HEK293 (cell line): ENCODE measurements around the gene ABLIM3.

Source experiments
- CTCF ChIA-PET: fragments of 350-600 bp; formaldehyde crosslinking; extraction: SDS; loops from one replicate; lab custom pipeline; 2021; ENCODE audit warnings: antibody characterized with exemption; lab: Yijun Ruan, JAX
- POLR2A ChIA-PET: fragments of 300-600 bp; formaldehyde crosslinking; extraction: SDS; loops from one replicate; lab custom pipeline; 2020; ENCODE audit warnings: antibody characterized with exemption, inconsistent platforms; lab: Yijun Ruan, JAX
- H3K27ac ChIP-seq: fragments of 200-500 bp; sonication (Bioruptor generic); 2 replicates; pipeline ENCODE4 v1.5.1; 2014; ENCODE audit warnings: low read depth, low read length, control low read depth, inconsistent platforms; ENCODE audit errors: extremely low read depth
- H3K36me3 ChIP-seq, 2 experiments: fragments of 200-500 bp in 1 of 2; sonication (Bioruptor generic) in 1 of 2; 1 replicate in 1 of 2; 2 replicates in 1 of 2; pipeline ENCODE4 v1.5.1; 2014 to 2017; ENCODE audit warnings: inconsistent platforms in 2 of 2, low read length in 2 of 2; ENCODE audit not compliant: control insufficient read depth in 2 of 2, insufficient read depth in 1 of 2
- H3K4me1 ChIP-seq: fragments of 200-500 bp; sonication (Bioruptor generic); 2 replicates; pipeline ENCODE4 v1.5.1; 2014; ENCODE audit warnings: mild to moderate bottlenecking, low read length, inconsistent platforms; ENCODE audit not compliant: control insufficient read depth, insufficient read depth
- H3K4me3 ChIP-seq: 2 replicates; pipeline ENCODE4 v1.5.1; 2011; ENCODE audit warnings: low read depth, mild to moderate bottlenecking, control low read depth, low read length, moderate library complexity
- H3K9me3 ChIP-seq: fragments of 200-500 bp; sonication (Bioruptor generic); 2 replicates; pipeline ENCODE4 v1.5.1; 2014; ENCODE audit warnings: low read depth, low read length, inconsistent platforms; ENCODE audit not compliant: control insufficient read depth, insufficient read depth
- EGR2 ChIP-seq: fragments of 450-650 bp; formaldehyde crosslinking; IDR thresholded peaks from 2 replicates; pipeline ENCODE4 v1.5.1; 2016; ENCODE audit warnings: low read depth, missing biosample characterization, missing genetic modification characterization
- GLI4 ChIP-seq: fragments of 450-650 bp; formaldehyde crosslinking; IDR thresholded peaks from 2 replicates; pipeline ENCODE4 v1.5.1; 2016; ENCODE audit warnings: missing biosample characterization, missing genetic modification characterization
- KLF1 ChIP-seq: fragments of 450-650 bp; formaldehyde crosslinking; IDR thresholded peaks from 2 replicates; pipeline ENCODE4 v1.5.1; 2016; ENCODE audit warnings: missing biosample characterization, missing genetic modification characterization
- KLF7 ChIP-seq: fragments of 450-650 bp; formaldehyde crosslinking; IDR thresholded peaks from 2 replicates; pipeline ENCODE4 v1.5.1; 2016; ENCODE audit warnings: missing biosample characterization, missing genetic modification characterization, borderline replicate concordance
- OSR2 ChIP-seq: fragments of 450-650 bp; formaldehyde crosslinking; IDR thresholded peaks from 2 replicates; pipeline ENCODE4 v1.5.1; 2016; ENCODE audit warnings: missing biosample characterization, missing genetic modification characterization
- ZBTB17 ChIP-seq: fragments of 450-650 bp; formaldehyde crosslinking; IDR thresholded peaks from 2 replicates; pipeline ENCODE4 v1.5.1; 2016; ENCODE audit warnings: missing biosample characterization, missing genetic modification characterization
- ZBTB8A ChIP-seq: fragments of 450-650 bp; formaldehyde crosslinking; IDR thresholded peaks from 2 replicates; pipeline ENCODE4 v1.5.1; 2016; ENCODE audit warnings: missing biosample characterization, missing genetic modification characterization
- ZFHX2 ChIP-seq: fragments of 450-650 bp; formaldehyde crosslinking; conservative IDR thresholded peaks from 2 replicates; pipeline ENCODE4 v1.5.1; 2016; ENCODE audit warnings: missing biosample characterization, missing genetic modification characterization
- ZNF10 ChIP-seq: fragments of 450-650 bp; formaldehyde crosslinking; IDR thresholded peaks from 2 replicates; pipeline ENCODE4 v1.5.1; 2017; ENCODE audit warnings: missing biosample characterization, missing genetic modification characterization
- ZNF175 ChIP-seq: fragments of 450-650 bp; formaldehyde crosslinking; IDR thresholded peaks from 2 replicates; pipeline ENCODE4 v1.5.1; 2016; ENCODE audit warnings: missing biosample characterization, missing genetic modification characterization
- ZNF239 ChIP-seq: fragments of 450-650 bp; formaldehyde crosslinking; IDR thresholded peaks from 2 replicates; pipeline ENCODE4 v1.5.1; 2016; ENCODE audit warnings: missing biosample characterization, missing genetic modification characterization
- ZNF248 ChIP-seq: fragments of 450-650 bp; formaldehyde crosslinking; IDR thresholded peaks from 2 replicates; pipeline ENCODE4 v1.5.1; 2017; ENCODE audit warnings: missing biosample characterization, missing genetic modification characterization
- ZNF366 ChIP-seq: fragments of 450-650 bp; formaldehyde crosslinking; conservative IDR thresholded peaks from 2 replicates; pipeline ENCODE4 v1.5.1; 2016; ENCODE audit warnings: missing biosample characterization, missing genetic modification characterization
- ZNF416 ChIP-seq: fragments of 450-650 bp; formaldehyde crosslinking; IDR thresholded peaks from 2 replicates; pipeline ENCODE4 v1.5.1; 2016; ENCODE audit warnings: missing biosample characterization, missing genetic modification characterization
- ZNF433 ChIP-seq: fragments of 450-650 bp; formaldehyde crosslinking; IDR thresholded peaks from 2 replicates; pipeline ENCODE4 v1.5.1; 2016; ENCODE audit warnings: missing biosample characterization, missing genetic modification characterization, low read depth
- ZNF561 ChIP-seq: fragments of 450-650 bp; IDR thresholded peaks from 2 replicates; pipeline ENCODE4 v1.5.1; 2018; ENCODE audit warnings: missing biosample characterization, missing genetic modification characterization, borderline replicate concordance
- ZNF596 ChIP-seq: fragments of 450-650 bp; IDR thresholded peaks from 2 replicates; pipeline ENCODE4 v1.5.0; 2018; ENCODE audit warnings: missing biosample characterization, mild to moderate bottlenecking, missing genetic modification characterization, moderate library complexity
- ZNF610 ChIP-seq: fragments of 450-650 bp; formaldehyde crosslinking; IDR thresholded peaks from 2 replicates; pipeline ENCODE4 v1.5.1; 2016; ENCODE audit warnings: missing biosample characterization, missing genetic modification characterization, borderline replicate concordance
- ZNF654 ChIP-seq: fragments of 450-650 bp; formaldehyde crosslinking; IDR thresholded peaks from 2 replicates; pipeline ENCODE4 v1.5.1; 2016; ENCODE audit warnings: low read depth, missing biosample characterization, missing genetic modification characterization
- ZNF660 ChIP-seq: fragments of 450-650 bp; IDR thresholded peaks from 2 replicates; pipeline ENCODE4 v1.5.1; 2018; ENCODE audit warnings: missing biosample characterization, mild to moderate bottlenecking, missing genetic modification characterization
- ZNF664 ChIP-seq: fragments of 450-650 bp; formaldehyde crosslinking; IDR thresholded peaks from 2 replicates; pipeline ENCODE4 v1.5.1; 2016; ENCODE audit warnings: missing biosample characterization, missing genetic modification characterization
- ZNF777 ChIP-seq: fragments of 450-650 bp; formaldehyde crosslinking; IDR thresholded peaks from 2 replicates; pipeline ENCODE4 v1.5.1; 2017; ENCODE audit warnings: missing biosample characterization, missing genetic modification characterization, borderline replicate concordance
- ZNF837 ChIP-seq: fragments of 450-650 bp; formaldehyde crosslinking; IDR thresholded peaks from 2 replicates; pipeline ENCODE4 v1.5.1; 2016; ENCODE audit warnings: missing biosample characterization, missing genetic modification characterization
- ZNF843 ChIP-seq: fragments of 450-650 bp; formaldehyde crosslinking; IDR thresholded peaks from 2 replicates; pipeline ENCODE4 v1.5.1; 2016; ENCODE audit warnings: missing biosample characterization, missing genetic modification characterization
- TF ChIP-seq, protein P1 (sequence below): fragments of 450-650 bp; formaldehyde crosslinking; IDR thresholded peaks from 2 replicates; pipeline ENCODE4 v1.5.1; 2016; ENCODE audit warnings: missing biosample characterization, missing genetic modification characterization
- TF ChIP-seq, protein P2 (sequence below): fragments of 450-650 bp; formaldehyde crosslinking; IDR thresholded peaks from 2 replicates; pipeline ENCODE4 v1.5.1; 2016; ENCODE audit warnings: missing biosample characterization, missing genetic modification characterization

The ABLIM3 gene

DNA sequence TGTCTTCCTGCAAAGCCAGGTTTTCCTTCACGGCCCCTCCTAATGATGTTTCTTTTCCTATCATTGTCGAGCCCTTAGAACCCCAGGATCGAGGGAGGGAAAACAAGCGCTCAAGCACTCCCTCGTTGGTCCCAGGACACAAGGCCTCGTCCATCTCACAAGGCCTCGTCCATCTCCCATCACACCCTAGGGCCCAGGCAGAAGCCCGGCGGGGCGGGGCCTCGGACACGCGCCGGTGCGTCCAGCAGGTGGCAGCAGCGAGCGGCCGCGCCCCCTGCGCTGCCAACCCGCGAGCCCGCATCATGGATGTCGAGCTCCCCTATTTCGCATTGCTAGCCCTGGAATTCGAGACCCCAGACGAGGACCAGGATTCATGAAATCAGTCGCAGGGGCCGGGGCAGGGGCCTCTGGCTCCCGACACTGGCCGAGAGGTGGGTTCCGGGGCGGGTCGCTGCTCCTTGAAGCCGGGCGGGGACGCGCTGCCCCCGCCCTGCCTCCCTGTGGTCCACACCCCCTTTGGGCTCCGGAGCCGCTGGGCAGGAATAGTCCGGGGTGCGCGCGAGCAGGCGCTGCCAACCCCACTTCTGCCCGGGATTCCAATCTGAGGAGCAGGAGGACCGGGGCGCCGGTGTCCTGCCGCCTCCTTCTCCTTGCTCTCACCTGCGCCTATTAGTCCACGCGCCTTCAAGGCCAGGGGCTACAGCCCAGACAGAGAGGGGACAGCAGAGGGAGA lies at the start of gene ABLIM3 (continued):
- TF ChIP-seq ZNF433 (tag by site-specific recombination) (no peak), ZNF561 (tag by site-specific recombination) (no peak), ZFHX2 (tag by site-specific recombination) (no peak), ZNF248 (tag by site-specific recombination) (no peak), ZNF660 (peak; percentile 68), KLF1 (tag by site-specific recombination) (peak; percentile 71), ZBTB8A (tag by site-specific recombination) (0 out of 2 replicates have a peak, but pooled peaks have one; percentile 29), ZNF664 (tag by site-specific recombination) (no peak), ZNF239 (tag by site-specific recombination) (no peak)
- TF ChIP-seq, protein P1, sequence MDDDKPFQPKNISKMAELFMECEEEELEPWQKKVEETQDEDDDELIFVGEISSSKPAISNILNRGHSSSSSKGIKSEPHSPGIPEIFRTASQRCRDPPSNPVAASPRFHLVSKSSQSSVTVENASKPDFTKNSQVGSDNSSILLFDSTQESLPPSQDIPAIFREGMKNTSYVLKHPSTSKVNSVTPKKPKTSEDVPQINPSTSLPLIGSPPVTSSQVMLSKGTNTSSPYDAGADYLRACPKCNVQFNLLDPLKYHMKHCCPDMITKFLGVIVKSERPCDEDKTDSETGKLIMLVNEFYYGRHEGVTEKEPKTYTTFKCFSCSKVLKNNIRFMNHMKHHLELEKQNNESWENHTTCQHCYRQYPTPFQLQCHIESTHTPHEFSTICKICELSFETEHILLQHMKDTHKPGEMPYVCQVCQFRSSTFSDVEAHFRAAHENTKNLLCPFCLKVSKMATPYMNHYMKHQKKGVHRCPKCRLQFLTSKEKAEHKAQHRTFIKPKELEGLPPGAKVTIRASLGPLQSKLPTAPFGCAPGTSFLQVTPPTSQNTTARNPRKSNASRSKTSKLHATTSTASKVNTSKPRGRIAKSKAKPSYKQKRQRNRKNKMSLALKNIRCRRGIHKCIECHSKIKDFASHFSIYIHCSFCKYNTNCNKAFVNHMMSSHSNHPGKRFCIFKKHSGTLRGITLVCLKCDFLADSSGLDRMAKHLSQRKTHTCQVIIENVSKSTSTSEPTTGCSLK (tag by site-specific recombination): no peak
- TF ChIP-seq, protein P2, sequence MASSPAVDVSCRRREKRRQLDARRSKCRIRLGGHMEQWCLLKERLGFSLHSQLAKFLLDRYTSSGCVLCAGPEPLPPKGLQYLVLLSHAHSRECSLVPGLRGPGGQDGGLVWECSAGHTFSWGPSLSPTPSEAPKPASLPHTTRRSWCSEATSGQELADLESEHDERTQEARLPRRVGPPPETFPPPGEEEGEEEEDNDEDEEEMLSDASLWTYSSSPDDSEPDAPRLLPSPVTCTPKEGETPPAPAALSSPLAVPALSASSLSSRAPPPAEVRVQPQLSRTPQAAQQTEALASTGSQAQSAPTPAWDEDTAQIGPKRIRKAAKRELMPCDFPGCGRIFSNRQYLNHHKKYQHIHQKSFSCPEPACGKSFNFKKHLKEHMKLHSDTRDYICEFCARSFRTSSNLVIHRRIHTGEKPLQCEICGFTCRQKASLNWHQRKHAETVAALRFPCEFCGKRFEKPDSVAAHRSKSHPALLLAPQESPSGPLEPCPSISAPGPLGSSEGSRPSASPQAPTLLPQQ (tag by site-specific recombination): peak; percentile 68

DNA sequence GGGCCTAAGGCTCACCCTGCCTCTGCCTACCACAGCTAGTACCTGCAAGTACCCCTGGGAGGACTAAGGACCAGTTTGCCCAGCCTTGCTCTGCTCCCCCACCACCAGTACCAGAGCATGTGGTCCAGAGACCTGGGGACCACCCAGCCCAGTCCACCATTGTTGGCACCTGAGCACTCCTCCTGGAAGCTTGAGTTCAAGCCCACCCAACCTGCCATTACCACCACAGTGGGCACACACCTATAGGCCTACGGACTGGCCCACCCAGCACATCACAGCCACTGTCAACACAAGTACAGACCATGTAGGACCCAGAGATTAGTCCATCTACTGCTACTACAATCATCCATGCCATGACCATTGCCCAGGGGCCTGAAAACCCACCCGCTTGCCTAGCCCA lies 47.7 kb upstream of the ABLIM3 start:
- no peaks in the 10 kb centered on the region for H3K4me1 ChIP-seq
- H3K36me3 ChIP-seq: no peaks in the 10 kb centered on the region
- H3K27ac ChIP-seq: no peak overlapping the region
- CTCF ChIA-PET: no interaction called here
- no peak overlapping the region for H3K4me3 ChIP-seq
- H3K9me3 ChIP-seq: no peaks in the 10 kb centered on the region
- POLR2A ChIA-PET: no interaction called here
- TF ChIP-seq ZNF596 (no peak), ZNF610 (tag by site-specific recombination) (no peak), ZNF777 (no peak), ZNF654 (no peak), KLF7 (tag by site-specific recombination) (no peak), ZNF366 (tag by site-specific recombination) (no peak), ZNF837 (no peak), EGR2 (tag by site-specific recombination) (no peak), ZBTB17 (tag by site-specific recombination) (no peak), ZNF175 (tag by site-specific recombination) (no peak), GLI4 (no peak), ZNF10 (tag by site-specific recombination) (no peak), ZNF843 (no peak), OSR2 (no peak), ZNF416 (tag by site-specific recombination) (no peak)
- TF ChIP-seq, all 188 proteins: peak for 0
